ENCODE measurements around the gene TAF12. TPM values are rescaled to one million over a fixed set of nuclear protein-coding genes. Genes with fewer than 3 reads are reported as not detected.

The TAF12 gene
- total RNA-seq, 2 experiments from 2014 or later = 7.0 to 8.0 TPM

DNA sequence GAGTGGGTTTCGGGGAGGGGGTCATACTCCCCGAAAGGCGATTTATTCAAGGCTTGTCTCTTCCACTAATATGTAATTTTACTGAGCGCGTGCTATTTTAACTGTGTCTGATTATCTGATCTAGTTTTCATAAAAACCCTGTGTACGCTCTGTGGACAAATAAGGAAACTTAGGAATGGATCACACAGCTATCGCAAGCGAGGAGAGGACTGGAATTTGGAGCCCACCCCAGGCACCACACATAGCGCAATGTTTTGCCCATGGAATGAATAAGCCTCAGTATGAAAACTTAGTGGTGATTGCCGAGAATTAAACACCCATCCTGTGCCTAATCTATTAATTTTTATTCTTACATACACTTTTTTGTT is 60.6 kb downstream of the TAF12 start:
- Mint-ChIP-seq H3K27me3 (no peaks in the 10 kb centered on the region), H3K27ac (peak overlapping the region; percentile 81), H3K36me3 (ENCODE audit: low read depth) (peaks cover 46% of the 10 kb centered on the region), H3K4me3 (peak overlapping the region; percentile 94), H3K9me3 (no peaks in the 10 kb centered on the region), H3K4me1 (ENCODE audit: low read depth) (peaks cover 48% of the 10 kb centered on the region)
- Histone ChIP-seq H3K4me1 (ENCODE audit: insufficient read depth, low read length) (peaks cover 39% of the 10 kb centered on the region), H3K9me3 (ENCODE audit: control insufficient read depth in 1 of 2, insufficient read depth in 1 of 2, low read length in 2 of 2) (no peaks in the 10 kb centered on the region), H3K36me3 (ENCODE audit: insufficient read depth, low read length) (peaks cover 33% of the 10 kb centered on the region), H3K27ac (ENCODE audit: low read depth in 1 of 2, low read length in 2 of 2) (peak overlapping the region; percentile 70 to 83), H3K27me3 (ENCODE audit: control insufficient read depth in 1 of 2, insufficient read depth in 2 of 2, low read length in 2 of 2) (no peaks in the 10 kb centered on the region), H3K4me3 (ENCODE audit: low read length) (peak overlapping the region; percentile 93)
- ChIA-PET CTCF (interaction anchor here (0.7 to 2.7 kb wide), 11 partner anchors 9 to 345 kb away, joined by 3 to 19 read pairs (median 7); partner anchors contain the start of genes TRNAU1AP and YTHDF2), POLR2A (interaction anchor here (0.7 to 5.6 kb wide), 46 partner anchors 9 to 1348 kb away, joined by 3 to 138 read pairs (median 6); partner anchors contain the start of genes ATP5IF1, EPB41, FAM76A and GMEB1)
- intact Hi-C loops (cut with DNase I, micrococcal nuclease) = loop anchor here in 1 of 2 experiments (1.0 to 10.0 kb wide), 3 partner anchors 61 to 337 kb away; partner anchors contain the start of genes GMEB1 and TAF12
- ATAC-seq (ENCODE audit: poor library complexity) (no peak), DNase-seq (no peak)
- TF ChIP-seq, protein P1, sequence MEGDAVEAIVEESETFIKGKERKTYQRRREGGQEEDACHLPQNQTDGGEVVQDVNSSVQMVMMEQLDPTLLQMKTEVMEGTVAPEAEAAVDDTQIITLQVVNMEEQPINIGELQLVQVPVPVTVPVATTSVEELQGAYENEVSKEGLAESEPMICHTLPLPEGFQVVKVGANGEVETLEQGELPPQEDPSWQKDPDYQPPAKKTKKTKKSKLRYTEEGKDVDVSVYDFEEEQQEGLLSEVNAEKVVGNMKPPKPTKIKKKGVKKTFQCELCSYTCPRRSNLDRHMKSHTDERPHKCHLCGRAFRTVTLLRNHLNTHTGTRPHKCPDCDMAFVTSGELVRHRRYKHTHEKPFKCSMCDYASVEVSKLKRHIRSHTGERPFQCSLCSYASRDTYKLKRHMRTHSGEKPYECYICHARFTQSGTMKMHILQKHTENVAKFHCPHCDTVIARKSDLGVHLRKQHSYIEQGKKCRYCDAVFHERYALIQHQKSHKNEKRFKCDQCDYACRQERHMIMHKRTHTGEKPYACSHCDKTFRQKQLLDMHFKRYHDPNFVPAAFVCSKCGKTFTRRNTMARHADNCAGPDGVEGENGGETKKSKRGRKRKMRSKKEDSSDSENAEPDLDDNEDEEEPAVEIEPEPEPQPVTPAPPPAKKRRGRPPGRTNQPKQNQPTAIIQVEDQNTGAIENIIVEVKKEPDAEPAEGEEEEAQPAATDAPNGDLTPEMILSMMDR (IDR thresholded peaks at IDR 0.05) = no peak

GRCh38 chr1:28581531-28582247 is 61.2 kb downstream of the TAF12 start:
- Histone ChIP-seq H3K4me3 (ENCODE audit: low read length) (peak overlapping the region; percentile 93), H3K9me3 (ENCODE audit: control insufficient read depth in 1 of 2, insufficient read depth in 1 of 2, low read length in 2 of 2) (no peaks in the 10 kb centered on the region), H3K27me3 (ENCODE audit: control insufficient read depth in 1 of 2, insufficient read depth in 2 of 2, low read length in 2 of 2) (no peaks in the 10 kb centered on the region), H3K36me3 (ENCODE audit: insufficient read depth, low read length) (peaks cover 38% of the 10 kb centered on the region), H3K27ac (ENCODE audit: low read depth in 1 of 2, low read length in 2 of 2) (peak overlapping the region; percentile 70 to 83), H3K4me1 (ENCODE audit: insufficient read depth, low read length) (peaks cover 39% of the 10 kb centered on the region)
- Mint-ChIP-seq H3K36me3 (ENCODE audit: low read depth) (peaks cover 51% of the 10 kb centered on the region), H3K4me3 (peak overlapping the region; percentile 94), H3K27me3 (no peaks in the 10 kb centered on the region), H3K4me1 (ENCODE audit: low read depth) (peaks cover 48% of the 10 kb centered on the region), H3K27ac (peak overlapping the region; percentile 81), H3K9me3 (no peaks in the 10 kb centered on the region)
- TF ChIP-seq, protein P1 (IDR thresholded peaks at IDR 0.05) = no peak
- DNase-seq = peak; percentile 85 to 97 (median 92)
- intact Hi-C loops (cut with DNase I, micrococcal nuclease) = loop anchor here (1.0 to 10.0 kb wide), 7 partner anchors 28 to 337 kb away; partner anchors contain the start of genes RCC1 (in 2 of the 2), TAF12 (in 2 of the 2), TRNAU1AP (in 2 of the 2) and GMEB1 (in 1 of the 2)
- ChIA-PET POLR2A (interaction anchor here (0.5 to 5.6 kb wide), 64 partner anchors 10 to 1692 kb away, joined by 3 to 138 read pairs (median 5); partner anchors contain the start of genes ATP5IF1, EPB41, FAM76A and GMEB1), CTCF (interaction anchor here (0.5 to 2.7 kb wide), 21 partner anchors 9 to 600 kb away, joined by 3 to 19 read pairs (median 5); partner anchors contain the start of genes RNU11, SRSF4, TAF12 and TRNAU1AP)
- ATAC-seq (ENCODE audit: poor library complexity) = peak; percentile 83

GRCh38 chr1:28580722-28581530 is 61.9 kb downstream of the TAF12 start:
- ChIA-PET CTCF (interaction anchor here (0.5 to 2.7 kb wide), 20 partner anchors 9 to 601 kb away, joined by 3 to 19 read pairs (median 5); partner anchors contain the start of genes RNU11, SRSF4, TAF12 and TRNAU1AP), POLR2A (interaction anchor here (0.5 to 5.6 kb wide), 65 partner anchors 10 to 1691 kb away, joined by 3 to 138 read pairs (median 5); partner anchors contain the start of genes ATP5IF1, EPB41, FAM76A and GMEB1)
- Mint-ChIP-seq H3K27me3 (no peaks in the 10 kb centered on the region), H3K36me3 (ENCODE audit: low read depth) (peaks cover 53% of the 10 kb centered on the region), H3K4me1 (ENCODE audit: low read depth) (peaks cover 48% of the 10 kb centered on the region), H3K9me3 (no peaks in the 10 kb centered on the region), H3K4me3 (peak overlapping the region; percentile 94), H3K27ac (peak overlapping the region; percentile 81)
- DNase-seq (peak in 12 of 14 experiments; percentile 35 to 86 (median 54)), ATAC-seq (ENCODE audit: poor library complexity) (peak; percentile 66)
- TF ChIP-seq, protein P1 (IDR thresholded peaks at IDR 0.05) = peak; percentile 17
- Histone ChIP-seq H3K27me3 (ENCODE audit: control insufficient read depth in 1 of 2, insufficient read depth in 2 of 2, low read length in 2 of 2) (no peaks in the 10 kb centered on the region), H3K4me1 (ENCODE audit: insufficient read depth, low read length) (peaks cover 39% of the 10 kb centered on the region), H3K9me3 (ENCODE audit: control insufficient read depth in 1 of 2, insufficient read depth in 1 of 2, low read length in 2 of 2) (no peaks in the 10 kb centered on the region), H3K36me3 (ENCODE audit: insufficient read depth, low read length) (peaks cover 40% of the 10 kb centered on the region), H3K27ac (ENCODE audit: low read depth in 1 of 2, low read length in 2 of 2) (peak overlapping the region; percentile 70 to 83), H3K4me3 (ENCODE audit: low read length) (peak overlapping the region; percentile 93)
- intact Hi-C loops (cut with DNase I, micrococcal nuclease) = loop anchor here (1.0 to 10.0 kb wide), 6 partner anchors 28 to 336 kb away; partner anchors contain the start of genes RCC1 (in 2 of the 2), TRNAU1AP (in 2 of the 2), RNU11 (in 1 of the 2) and TAF12 (in 1 of the 2)
